ENCODE measurements around the gene UFM1.

- TF ChIP-seq CTCF (conservative IDR thresholded peaks at IDR 0.05 in 1 of 2, IDR thresholded peaks at IDR 0.05 in 1 of 2; ENCODE audit: extremely low read depth in 1 of 2, insufficient read depth in 1 of 2, low read depth in 1 of 2, low read length in 2 of 2) = no peak
- TF ChIP-seq EZH2 (IDR thresholded peaks at IDR 0.05; ENCODE audit: borderline replicate concordance, low read length) = no peak
Observed at GRCh38 chr13:38361542-38362262, 12.1 kb downstream of the UFM1 start.
